Measurements from ENCODE around the gene SLC25A13. TPM values are rescaled to one million over a fixed set of nuclear protein-coding genes. Genes with fewer than 3 reads are reported as not detected.
A peak's percentile ranks its signal among the peaks of the same experiment; 100 is the strongest.

SLC25A13 gene
- total RNA-seq, 1 experiment from 2014 or later: 71.7 TPM

- H2AK5ac ChIP-seq (ENCODE audit: insufficient read length, low read length): no peak overlapping the region
- H2AFZ ChIP-seq (ENCODE audit: low read length): no peak overlapping the region
- H3K9me3 ChIP-seq (ENCODE audit: control insufficient read depth, low read depth, low read length): no peaks in the 10 kb centered on the region
- H3K18ac ChIP-seq (ENCODE audit: insufficient read length, low read depth, low read length): peak overlapping the region; percentile 49
- peak overlapping the region; percentile 21 for H3K27ac ChIP-seq (ENCODE audit: insufficient read length, low read depth, low read length)
- H3K4me1 ChIP-seq (ENCODE audit: insufficient read depth, low read length): no peaks in the 10 kb centered on the region
- Mint-ChIP-seq H3K4me1 (peaks cover 20 to 24% of the 10 kb centered on the region in 2 experiments), H3K27me3 (ENCODE audit: low read depth) (peaks cover 16% of the 10 kb centered on the region), H3K36me3 (ENCODE audit: insufficient read depth in 1 of 3, low read depth in 3 of 3) (no peaks in the 10 kb centered on the region; a peak in 2 of 7 replicates), H3K27ac (peak overlapping the region; percentile 84 to 94 (median 94); a peak in 5 of 7 replicates), H3K4me3 (peak overlapping the region; percentile 80 to 90), H3K9me3 (no peaks in the 10 kb centered on the region)
- H2BK12ac ChIP-seq (ENCODE audit: insufficient read length, low read depth, low read length): no peak overlapping the region
- no peak overlapping the region for H4K91ac ChIP-seq (ENCODE audit: insufficient read length, low read depth, low read length)
- H3K56ac ChIP-seq (ENCODE audit: insufficient read length, low read depth, low read length): no peak overlapping the region
- no peak overlapping the region for H3K23ac ChIP-seq (ENCODE audit: insufficient read length, low read depth, low read length)
- no peak overlapping the region for H2BK120ac ChIP-seq (ENCODE audit: low read depth, low read length, poor library complexity, severe bottlenecking)
- H3K23me2 ChIP-seq (ENCODE audit: insufficient read length, low read depth, low read length, poor library complexity, severe bottlenecking): no peaks in the 10 kb centered on the region
- H3K4me2 ChIP-seq (ENCODE audit: insufficient read depth, insufficient read length, low read length): peak overlapping the region; percentile 73
- no CpG with 5 or more reads among the region's 22 CpGs for WGBS (ENCODE audit: extremely low coverage, insufficient read length, low lambda C conversion rate)
- no peak overlapping the region for H2BK5ac ChIP-seq (ENCODE audit: insufficient read length, low read length)
- DNase-seq: peak; percentile 89
- no peak overlapping the region for H3K4ac ChIP-seq (ENCODE audit: low read depth, low read length)
- H3K14ac ChIP-seq (ENCODE audit: insufficient read depth, low read length): peak overlapping the region; percentile 89
- H2BK20ac ChIP-seq (ENCODE audit: low read depth, low read length, poor library complexity, severe bottlenecking): no peak overlapping the region
- no peaks in the 10 kb centered on the region for H4K20me1 ChIP-seq (ENCODE audit: control insufficient read depth, insufficient read depth, insufficient read length)
- no peak overlapping the region for H2BK15ac ChIP-seq (ENCODE audit: low read depth, low read length)
- H3K27me3 ChIP-seq (ENCODE audit: insufficient read depth, low read length): no peaks in the 10 kb centered on the region
- H4K8ac ChIP-seq (replicated peaks; ENCODE audit: insufficient read length, low read depth, low read length): no peak overlapping the region
- no peak overlapping the region for H3T11ph ChIP-seq (ENCODE audit: low read length)
- TF ChIP-seq CTCF (conservative IDR thresholded peaks at IDR 0.05): no peak
- H3K79me2 ChIP-seq (ENCODE audit: insufficient read depth, low read length): peaks cover 11% of the 10 kb centered on the region; the same call in 1 of the 2 replicates
- peak overlapping the region; percentile 53 for H3K9ac ChIP-seq (ENCODE audit: extremely low read depth, insufficient read length, low read length)
- H3K79me1 ChIP-seq (ENCODE audit: insufficient read depth, low read depth, low read length, poor library complexity, severe bottlenecking): no peaks in the 10 kb centered on the region
- no peak overlapping the region for H4K5ac ChIP-seq (ENCODE audit: insufficient read length, low read depth, low read length)
These were observed 754 bp downstream of the SLC25A13 start for GRCh38 chr7:96321031-96321657.

All from H9 (cell line).